Ammon's horn (tissue), 1 donor: ENCODE data around the gene RARS1.

Experiments
- DNase-seq: peaks from one replicate; pipeline ENCODE4 v3.0.0-alpha.2; 2016; ENCODE audit warnings: low spot score

The RARS1 gene

GRCh38 chr5:168486136-168486879 lies at the start of gene RARS1:
Gene RARS1, plus strand, starts transcription at chr5:168486471. Its CDS starts 28 bp downstream, at chr5:168486499.
- DNase-seq = peak; percentile 96

DNA sequence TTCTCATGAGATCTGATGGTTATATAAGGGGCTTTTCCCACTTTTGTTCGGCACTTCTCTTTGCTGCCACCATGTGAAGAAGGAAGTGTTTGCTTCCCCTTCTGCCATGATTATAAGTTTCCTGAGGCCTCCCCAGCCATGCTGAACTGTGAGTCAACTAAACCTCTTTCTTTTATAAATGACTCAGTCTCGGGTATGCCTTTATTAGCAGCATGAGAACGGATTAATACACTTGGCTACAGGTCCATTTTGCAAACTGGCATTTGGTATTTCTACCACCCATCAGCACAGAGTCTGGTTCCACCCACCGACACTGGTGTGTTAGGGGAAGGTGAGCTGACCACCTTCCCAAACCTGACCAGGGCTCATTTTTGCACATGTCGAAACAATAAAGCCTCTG lies 47.9 kb upstream of the RARS1 start:
- DNase-seq = no peak

- no peak for DNase-seq
These were observed 42.7 kb upstream of the RARS1 start for GRCh38 chr5:168443533-168443932.

- DNase-seq = no peak
These were observed 42.1 kb upstream of the RARS1 start for GRCh38 chr5:168443950-168444700.

DNA sequence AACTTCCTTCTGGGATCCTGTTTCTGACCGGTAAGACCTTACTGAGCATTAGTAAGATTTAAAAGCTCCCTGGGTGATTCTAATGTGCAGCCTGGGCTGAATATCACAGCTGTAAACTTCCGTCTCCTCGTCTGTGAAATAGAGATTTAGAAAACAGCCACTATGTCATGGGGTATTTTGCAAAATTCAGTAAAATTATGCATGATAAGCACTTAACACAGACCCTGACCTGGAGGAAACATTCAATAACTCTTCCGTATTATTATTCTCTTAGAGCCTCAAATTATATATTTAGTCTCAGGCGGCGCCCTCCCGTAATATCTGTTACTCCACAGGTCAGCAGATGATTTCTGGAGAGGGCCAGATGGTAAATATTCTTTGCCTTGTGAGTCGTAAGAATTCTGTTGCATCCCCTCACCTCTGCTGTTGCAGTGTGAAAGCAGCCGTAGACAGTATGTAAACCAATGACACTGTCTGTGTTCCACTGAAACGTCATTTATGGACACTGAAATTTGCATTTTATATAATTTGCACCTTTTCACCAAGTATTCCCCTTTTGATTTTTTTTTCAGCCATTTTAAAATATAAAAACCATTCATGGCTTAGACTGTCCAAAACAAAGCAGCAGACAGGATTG lies 39.2 kb upstream of the RARS1 start:
- DNase-seq = no peak

DNA sequence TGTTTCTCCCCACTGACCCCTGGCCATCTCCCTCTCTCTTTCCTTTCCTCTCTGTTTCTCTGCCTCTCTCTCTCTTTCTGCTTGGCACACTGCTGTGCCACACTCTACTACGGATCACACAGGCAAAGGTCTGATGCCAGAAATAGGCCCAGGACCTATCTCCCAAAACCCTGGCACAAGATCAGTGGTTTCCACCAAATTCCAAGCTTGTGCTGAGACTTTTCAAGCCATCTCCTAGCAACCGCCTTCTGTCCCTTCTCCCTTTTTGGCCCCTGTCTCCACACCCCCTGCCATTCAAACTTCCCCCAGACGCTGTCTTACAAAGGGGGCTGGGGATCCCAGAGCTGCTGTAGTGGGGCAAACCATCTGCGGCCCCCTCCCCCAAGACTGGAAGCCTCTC lies 38.5 kb upstream of the RARS1 start:
- no peak for DNase-seq

GRCh38 chr5:168449166-168449565 lies 37.1 kb upstream of the RARS1 start:
- DNase-seq = no peak

GRCh38 chr5:168451565-168451964 lies 34.7 kb upstream of the RARS1 start:
- no peak for DNase-seq

DNA sequence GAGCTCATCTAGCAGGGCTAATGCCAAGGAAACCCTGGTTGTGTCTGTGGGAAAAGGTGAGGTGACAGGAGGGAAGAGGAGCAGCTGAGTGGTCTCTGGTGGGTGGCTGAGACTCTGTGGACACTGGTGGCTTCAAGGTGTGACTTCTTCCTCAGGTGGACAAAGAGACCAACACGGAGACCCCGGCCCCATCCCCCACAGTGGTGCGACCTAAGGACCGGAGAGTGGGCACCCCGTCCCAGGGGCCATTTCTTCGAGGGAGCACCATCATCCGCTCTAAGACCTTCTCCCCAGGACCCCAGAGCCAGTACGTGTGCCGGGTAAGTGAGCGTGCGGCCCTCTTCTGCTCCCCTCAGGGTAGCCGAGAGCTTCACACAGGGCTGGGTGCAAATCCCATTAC lies 31.1 kb upstream of the RARS1 start:
- no peak for DNase-seq

GRCh38 chr5:168457542-168457941 lies 28.7 kb upstream of the RARS1 start:
- DNase-seq = no peak

DNA sequence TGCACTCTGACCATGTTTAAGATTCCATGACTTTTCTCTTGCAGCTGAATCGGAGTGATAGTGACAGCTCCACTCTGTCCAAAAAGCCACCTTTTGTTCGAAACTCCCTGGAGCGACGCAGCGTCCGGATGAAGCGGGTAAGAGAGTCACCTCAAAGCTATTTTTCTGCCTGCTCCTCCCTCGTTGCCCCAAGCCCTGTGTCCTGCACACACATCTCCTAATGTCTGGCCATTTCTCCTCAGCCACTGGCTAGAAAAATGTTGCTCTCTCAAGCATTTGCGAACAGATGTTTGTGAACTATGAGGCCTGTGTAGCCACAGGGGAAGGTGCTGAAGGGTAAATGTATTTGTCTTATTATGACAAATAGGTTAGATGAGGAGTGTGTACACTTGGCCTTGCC lies 25.7 kb upstream of the RARS1 start:
- no peak for DNase-seq

DNA sequence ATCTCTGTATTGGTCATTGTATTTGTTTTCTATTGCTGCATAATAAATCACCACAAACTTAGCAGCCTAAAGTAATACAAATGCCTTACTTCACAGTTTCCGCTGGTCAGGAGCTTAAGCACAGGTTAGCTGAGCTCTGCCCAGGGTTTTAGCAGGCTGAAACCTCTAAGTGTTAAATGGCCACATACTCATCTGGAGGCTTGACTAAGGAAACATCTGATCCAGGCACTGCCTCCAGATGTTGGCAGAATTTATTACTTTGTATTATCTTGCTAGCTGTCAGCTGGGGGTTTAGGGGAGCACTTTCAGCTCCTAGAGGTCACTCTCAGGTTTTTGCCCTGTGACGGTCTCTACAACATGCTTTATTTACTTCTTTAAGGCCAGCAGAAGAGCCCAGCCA lies 23.2 kb upstream of the RARS1 start:
- no peak for DNase-seq

DNA sequence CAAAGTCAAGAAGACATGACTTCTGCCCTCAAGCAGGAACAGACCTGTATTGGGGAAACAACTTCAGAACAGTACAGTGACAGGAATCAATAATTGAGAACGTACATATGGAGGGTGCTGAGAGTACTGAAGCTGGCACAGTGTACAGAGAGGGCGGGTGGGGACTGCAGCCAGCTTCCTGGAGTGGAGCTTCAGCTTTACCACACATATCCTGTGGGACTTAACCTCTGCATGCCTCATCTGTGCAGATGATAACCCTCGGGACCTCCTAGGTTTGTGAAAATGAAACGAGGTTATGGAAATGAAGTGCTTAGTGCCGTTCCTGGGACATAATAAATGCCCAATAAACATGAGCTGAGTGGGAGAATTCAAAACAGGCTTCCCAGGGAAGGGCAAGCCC lies 22.1 kb upstream of the RARS1 start:
- DNase-seq = no peak

- DNase-seq = no peak
These were observed 21.6 kb upstream of the RARS1 start for GRCh38 chr5:168464641-168465040.

GRCh38 chr5:168467755-168468330 lies 18.4 kb upstream of the RARS1 start:
- peak; percentile 15 for DNase-seq

- DNase-seq = no peak
These were observed 17.4 kb upstream of the RARS1 start for GRCh38 chr5:168468836-168469235.

- DNase-seq = no peak
These were observed 16.5 kb upstream of the RARS1 start for GRCh38 chr5:168469816-168470215.

- DNase-seq = no peak
These were observed 14.5 kb upstream of the RARS1 start for GRCh38 chr5:168471785-168472184.

DNA sequence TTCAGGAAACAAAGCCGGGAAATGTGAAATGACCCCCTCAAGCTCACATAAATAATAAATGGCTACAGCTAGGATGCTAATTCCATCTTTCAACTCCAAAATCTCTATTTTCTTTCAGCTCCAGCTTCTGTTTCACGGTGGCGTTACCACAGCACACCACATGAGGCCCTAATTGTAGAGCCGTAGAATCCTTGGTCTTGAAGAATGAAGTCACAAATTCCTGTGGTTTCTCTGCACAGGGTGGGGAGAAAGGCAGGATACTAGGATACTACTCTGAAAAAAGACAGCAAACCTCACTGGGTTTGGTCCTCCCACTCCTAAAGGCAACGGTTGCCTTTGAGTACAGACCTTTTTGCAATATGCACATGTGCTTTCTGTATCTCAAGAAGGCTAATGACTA lies 13.9 kb upstream of the RARS1 start:
- no peak for DNase-seq

DNA sequence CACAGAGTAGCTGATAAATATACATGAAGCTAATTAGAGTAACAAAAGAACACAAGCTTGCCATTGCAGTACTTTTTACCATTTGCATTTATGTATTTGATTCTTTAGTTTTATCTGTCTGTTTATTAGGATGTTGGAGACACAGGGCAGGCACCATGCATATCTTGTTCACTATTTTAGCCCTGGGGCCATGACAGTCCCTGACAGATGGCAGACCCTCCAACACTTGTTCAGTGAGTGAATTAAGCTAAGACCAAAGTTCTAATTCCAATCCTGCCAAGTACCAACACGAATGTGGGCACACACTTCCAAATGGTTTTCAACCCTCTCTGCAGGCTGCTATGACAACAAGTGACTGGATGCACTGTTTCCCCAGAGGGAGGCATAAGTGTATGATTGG lies 12.0 kb upstream of the RARS1 start:
- peak; percentile 15 for DNase-seq

- no peak for DNase-seq
These were observed 9.2 kb upstream of the RARS1 start for GRCh38 chr5:168477060-168477459.

DNA sequence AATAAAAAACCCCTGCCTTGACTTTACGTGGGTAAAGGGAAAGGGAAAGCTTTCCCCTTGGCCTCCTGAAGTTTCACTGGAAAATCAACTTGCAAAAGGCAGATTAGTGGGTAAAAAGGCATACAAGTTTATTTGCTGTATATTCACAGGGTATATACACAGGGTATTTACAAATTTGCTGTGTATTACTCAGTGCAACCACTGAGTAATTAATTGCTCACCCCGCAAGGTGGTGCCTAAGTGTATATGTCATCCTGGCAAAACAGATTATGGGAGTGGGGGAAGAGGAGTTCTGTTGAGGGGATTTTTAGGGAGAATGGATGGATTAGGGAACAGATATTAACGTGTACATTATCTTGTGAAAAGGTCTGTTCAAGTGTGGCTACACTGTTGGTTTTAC lies 7.1 kb upstream of the RARS1 start:
- DNase-seq = no peak

GRCh38 chr5:168480601-168481000 lies 5.7 kb upstream of the RARS1 start:
- DNase-seq = no peak
